NCI-H82 treated with DMSO at 0.1 percent for 48 hours (cell line): ENCODE measurements around the gene PDHB.
"Not testable (repeated sequence)": the region's sequence is repeated elsewhere in the genome, so short reads cannot be mapped to it uniquely, and the experiment has no call there.

Source experiments
- DNase-seq: peaks from one replicate; lab custom pipeline; 2025; ENCODE audit not compliant: unreplicated experiment; lab: John Stamatoyannopoulos, UW

The PDHB gene

GRCh38 chr3:58440996-58441355, 7.3 kb upstream of the PDHB start:
- DNase-seq, result not testable (repeated sequence)

GRCh38 chr3:58437276-58437675, 3.6 kb upstream of the PDHB start:
- DNase-seq, result not testable (repeated sequence)

GRCh38 chr3:58434990-58435389, 1.4 kb upstream of the PDHB start:
- no peak for DNase-seq

GRCh38 chr3:58434511-58434910, 879 bp upstream of the PDHB start:
- DNase-seq, result no peak

- no peak for DNase-seq
Observed at GRCh38 chr3:58434168-58434504, 504 bp upstream of the PDHB start.

- DNase-seq, result no peak
Observed at GRCh38 chr3:58432905-58433304, 727 bp downstream of the PDHB start.

GRCh38 chr3:58429657-58430056, 4.0 kb downstream of the PDHB start:
- DNase-seq, result no peak

- no peak for DNase-seq
Observed at GRCh38 chr3:58427661-58428361, 5.8 kb downstream of the PDHB start.

- no peak for DNase-seq
Observed at GRCh38 chr3:58425782-58426181, 7.8 kb downstream of the PDHB start.

- DNase-seq, result no peak
Observed at GRCh38 chr3:58424613-58425012, 9.0 kb downstream of the PDHB start.

- DNase-seq, result peak; percentile 15
Observed at GRCh38 chr3:58422756-58423325, 10.8 kb downstream of the PDHB start.

GRCh38 chr3:58421004-58421403, 12.6 kb downstream of the PDHB start:
- no peak for DNase-seq

- DNase-seq, result no peak
Observed at GRCh38 chr3:58419780-58420507, 13.7 kb downstream of the PDHB start.

GRCh38 chr3:58418227-58418626, 15.4 kb downstream of the PDHB start:
- DNase-seq, result no peak

GRCh38 chr3:58417075-58417474, 16.6 kb downstream of the PDHB start:
- peak; percentile 52 for DNase-seq

GRCh38 chr3:58416191-58416590, 17.4 kb downstream of the PDHB start:
- DNase-seq, result no peak

GRCh38 chr3:58414538-58415197, 19.0 kb downstream of the PDHB start:
- peak; percentile 6 for DNase-seq

- no peak for DNase-seq
Observed at GRCh38 chr3:58411851-58412830, 21.5 kb downstream of the PDHB start.

- no peak for DNase-seq
Observed at GRCh38 chr3:58411036-58411435, 22.6 kb downstream of the PDHB start.

GRCh38 chr3:58409663-58410062, 24.0 kb downstream of the PDHB start:
- DNase-seq, result no peak

- DNase-seq, result no peak
Observed at GRCh38 chr3:58408906-58409305, 24.7 kb downstream of the PDHB start.
